HG02884 (cell line): Measurements from ENCODE around the gene COPS7A.

Source experiments
- ATAC-seq: cut with Tn5 transposase; IDR thresholded peaks from one replicate; pipeline ENCODE4 v1.9.1; 2021; ENCODE audit warnings: mild to moderate bottlenecking, moderate library complexity; ENCODE audit not compliant: unreplicated experiment

The COPS7A gene

DNA sequence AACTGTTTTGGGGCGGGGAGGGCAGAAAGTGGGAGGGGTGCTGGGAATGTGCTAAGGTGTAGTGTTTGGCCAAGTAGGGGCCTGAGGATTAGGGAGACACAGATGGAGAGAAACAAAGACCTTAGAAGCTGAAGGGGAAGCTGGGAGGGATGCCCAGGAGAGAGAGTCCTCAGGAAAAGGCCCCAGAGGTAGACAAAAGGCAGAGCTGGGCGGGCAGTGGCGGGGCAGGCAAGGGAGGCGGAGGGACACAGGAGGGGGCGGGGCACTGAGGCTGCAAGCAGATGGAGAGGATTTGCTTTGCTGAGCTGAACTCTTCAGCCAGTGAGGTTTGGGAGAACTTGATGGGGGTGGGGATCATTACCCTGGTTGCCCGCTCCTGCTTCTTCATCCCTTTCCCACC lies 45.1 kb downstream of the COPS7A start:
- no peak for ATAC-seq

DNA sequence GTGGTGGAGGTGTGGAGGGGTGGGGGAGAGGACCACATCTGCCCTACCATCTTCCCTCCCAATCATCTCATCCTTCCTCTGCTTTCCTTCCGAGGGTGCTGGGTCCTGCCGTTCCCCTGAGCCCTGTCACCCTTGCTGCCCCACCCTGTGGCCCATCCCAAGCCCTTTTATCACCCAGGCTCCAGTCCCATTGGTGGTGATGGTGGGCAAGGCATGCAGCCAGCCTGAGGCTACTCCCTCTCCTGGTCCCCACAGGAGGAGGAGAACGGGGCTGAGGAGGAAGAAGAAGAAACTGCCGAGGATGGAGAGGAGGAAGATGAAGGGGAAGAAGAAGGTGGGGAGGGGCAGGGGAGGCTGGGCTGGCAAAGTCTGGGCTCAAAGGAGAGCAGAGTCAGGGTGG lies 45.8 kb downstream of the COPS7A start:
- no peak for ATAC-seq

- no peak for ATAC-seq
Observed at GRCh38 chr12:6770094-6770493, 46.2 kb downstream of the COPS7A start.

DNA sequence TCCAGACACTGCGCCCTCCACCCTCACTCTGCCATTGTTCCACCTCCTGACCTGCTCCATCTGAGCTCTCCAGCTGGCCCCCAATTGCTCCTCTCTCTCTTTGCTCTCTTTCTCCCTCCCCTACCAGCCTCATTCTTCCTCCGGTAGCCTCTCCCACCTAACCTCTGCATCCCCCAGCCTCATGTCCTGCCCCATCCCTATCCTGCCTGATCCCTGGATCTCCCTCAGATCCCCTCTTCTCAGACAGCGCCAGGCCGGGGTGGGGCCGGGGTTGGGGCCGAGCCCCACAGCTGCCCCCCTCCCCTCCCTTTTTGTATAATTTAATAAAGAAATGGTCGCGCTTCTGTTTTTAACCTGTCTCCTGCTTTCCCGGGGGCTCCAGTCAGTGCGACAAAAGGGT lies 46.8 kb downstream of the COPS7A start:
- no peak for ATAC-seq

GRCh38 chr12:6771091-6771495 lies 47.2 kb downstream of the COPS7A start:
- no peak for ATAC-seq

DNA sequence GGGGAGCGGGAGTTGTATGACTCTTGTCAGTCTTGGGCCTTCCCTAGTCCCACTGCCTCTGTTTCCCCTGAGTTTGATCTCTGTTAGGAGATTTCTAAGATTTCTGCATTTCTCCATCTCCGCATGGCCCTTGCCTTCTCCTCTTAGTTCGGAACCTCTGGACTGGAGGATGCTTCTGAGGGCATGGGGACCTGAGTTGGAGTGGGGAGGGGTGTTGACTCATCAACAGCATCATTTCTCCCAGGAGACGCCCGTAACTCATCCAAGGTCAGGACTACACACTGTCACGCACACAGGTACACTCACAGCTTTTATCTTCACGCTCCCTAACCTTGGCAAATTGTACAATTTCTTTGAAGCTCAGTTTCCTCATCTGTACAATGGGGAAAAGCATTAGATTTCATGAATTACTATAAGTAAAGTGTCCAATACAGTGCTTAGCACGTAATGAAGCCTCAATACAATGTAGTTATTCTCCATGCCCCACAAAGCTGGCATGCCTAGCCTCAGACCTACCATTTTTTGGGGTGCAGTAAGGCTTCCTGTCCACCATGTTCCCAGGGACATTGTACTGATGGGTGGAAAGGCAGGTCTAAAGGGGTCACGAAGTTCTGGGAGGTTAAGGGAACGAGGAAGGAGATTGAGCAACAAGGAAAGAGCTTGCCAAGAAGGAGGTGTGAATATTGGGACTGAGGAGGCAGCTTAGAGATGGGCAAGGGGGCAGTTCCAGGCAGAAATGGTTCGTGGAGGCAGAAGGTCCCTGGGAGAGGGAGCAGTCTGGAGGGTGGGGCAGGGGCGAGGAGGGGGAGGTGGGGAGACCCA lies 47.9 kb downstream of the COPS7A start:
- ATAC-seq: no peak

DNA sequence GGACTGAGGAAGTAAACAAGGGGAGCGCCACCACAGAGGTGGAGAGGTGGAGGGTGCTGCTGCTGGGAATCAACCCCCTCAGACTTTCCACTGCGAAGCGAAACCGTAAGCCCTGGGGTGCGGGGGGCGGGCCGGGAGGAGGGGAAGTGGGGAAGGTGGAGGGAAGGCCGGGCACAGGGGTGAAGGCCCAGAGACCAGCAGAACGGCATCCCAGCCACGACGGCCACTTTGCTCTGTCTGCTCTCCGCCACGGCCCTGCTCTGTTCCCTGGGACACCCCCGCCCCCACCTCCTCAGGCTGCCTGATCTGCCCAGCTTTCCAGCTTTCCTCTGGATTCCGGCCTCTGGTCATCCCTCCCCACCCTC lies 48.5 kb downstream of the COPS7A start, which contains the start of gene LAG3:
Gene LAG3, plus strand, starts transcription at position 190 of the 365 bp plus-strand sequence. CDS start 333 bp downstream, outside the sequence.
- no peak for ATAC-seq

GRCh38 chr12:6772726-6773589 lies 49.1 kb downstream of the COPS7A start:
- ATAC-seq: no peak

DNA sequence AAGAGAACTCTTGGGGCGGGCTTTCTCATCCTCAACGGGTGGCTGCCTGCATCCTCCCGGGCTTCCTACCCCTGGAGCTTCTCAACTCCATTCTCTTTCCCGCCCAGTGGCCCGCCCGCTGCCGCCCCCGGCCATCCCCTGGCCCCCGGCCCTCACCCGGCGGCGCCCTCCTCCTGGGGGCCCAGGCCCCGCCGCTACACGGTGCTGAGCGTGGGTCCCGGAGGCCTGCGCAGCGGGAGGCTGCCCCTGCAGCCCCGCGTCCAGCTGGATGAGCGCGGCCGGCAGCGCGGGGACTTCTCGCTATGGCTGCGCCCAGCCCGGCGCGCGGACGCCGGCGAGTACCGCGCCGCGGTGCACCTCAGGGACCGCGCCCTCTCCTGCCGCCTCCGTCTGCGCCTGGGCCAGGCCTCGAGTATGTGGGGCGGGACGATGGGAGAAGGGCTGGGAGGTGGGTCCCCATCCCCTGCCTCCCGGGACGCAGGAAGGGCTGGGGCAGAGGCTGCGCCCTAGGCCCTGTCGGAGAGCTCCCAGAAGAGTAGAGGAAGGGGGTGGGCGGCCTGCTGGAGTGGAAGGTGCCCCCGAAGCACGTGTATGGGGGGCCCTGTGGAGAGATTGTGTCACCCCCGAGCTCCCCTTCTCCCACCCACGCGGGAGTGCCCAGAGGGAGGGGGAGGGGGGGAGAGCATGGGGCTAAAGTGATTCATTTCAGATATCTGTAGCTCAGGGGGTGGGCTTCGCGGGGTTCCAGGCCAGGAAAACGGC lies 49.9 kb downstream of the COPS7A start:
- ATAC-seq: no peak

DNA sequence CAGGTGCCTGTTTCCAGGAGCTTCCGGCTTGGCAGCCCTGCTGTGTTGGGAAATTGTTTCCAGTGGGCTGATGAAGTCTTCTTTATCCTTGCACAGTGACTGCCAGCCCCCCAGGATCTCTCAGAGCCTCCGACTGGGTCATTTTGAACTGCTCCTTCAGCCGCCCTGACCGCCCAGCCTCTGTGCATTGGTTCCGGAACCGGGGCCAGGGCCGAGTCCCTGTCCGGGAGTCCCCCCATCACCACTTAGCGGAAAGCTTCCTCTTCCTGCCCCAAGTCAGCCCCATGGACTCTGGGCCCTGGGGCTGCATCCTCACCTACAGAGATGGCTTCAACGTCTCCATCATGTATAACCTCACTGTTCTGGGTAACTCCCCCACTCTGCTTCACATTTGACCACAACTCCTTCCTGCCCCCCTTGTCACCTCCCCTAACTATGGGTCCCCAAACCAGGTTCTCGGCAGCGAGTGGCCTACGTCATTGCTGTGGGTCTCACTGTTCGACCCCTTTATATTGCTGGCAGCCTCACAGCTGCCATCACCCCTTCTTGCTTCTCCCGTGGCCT lies 50.7 kb downstream of the COPS7A start:
- ATAC-seq: no peak

- no peak for ATAC-seq
Observed at GRCh38 chr12:6775185-6776174, 51.6 kb downstream of the COPS7A start.

DNA sequence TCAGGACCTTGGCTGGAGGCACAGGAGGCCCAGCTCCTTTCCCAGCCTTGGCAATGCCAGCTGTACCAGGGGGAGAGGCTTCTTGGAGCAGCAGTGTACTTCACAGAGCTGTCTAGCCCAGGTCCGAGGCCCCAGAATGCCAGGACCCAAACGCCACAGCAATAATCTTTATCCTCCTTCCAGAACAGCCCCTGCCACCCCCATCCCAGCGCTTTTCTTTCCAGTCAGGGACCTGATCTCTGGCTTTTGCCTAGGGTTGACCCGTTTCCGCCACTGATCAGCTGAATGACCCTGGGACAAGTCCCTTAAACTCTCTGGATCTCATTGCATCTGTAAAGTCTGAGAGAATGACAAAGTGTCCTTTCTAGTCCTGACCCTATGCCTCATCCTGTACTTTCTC lies 53.5 kb downstream of the COPS7A start:
- ATAC-seq: no peak

DNA sequence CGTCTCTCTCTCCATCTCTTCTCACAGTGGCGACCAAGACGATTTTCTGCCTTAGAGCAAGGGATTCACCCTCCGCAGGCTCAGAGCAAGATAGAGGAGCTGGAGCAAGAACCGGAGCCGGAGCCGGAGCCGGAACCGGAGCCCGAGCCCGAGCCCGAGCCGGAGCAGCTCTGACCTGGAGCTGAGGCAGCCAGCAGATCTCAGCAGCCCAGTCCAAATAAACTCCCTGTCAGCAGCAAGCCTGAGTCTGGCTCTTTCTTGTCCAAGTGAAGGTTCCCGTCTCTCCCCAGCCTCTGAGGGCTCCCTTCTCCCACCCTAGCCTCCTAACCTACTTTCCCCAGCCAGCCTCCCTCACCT lies 54.3 kb downstream of the COPS7A start:
- ATAC-seq: no peak

- peak; percentile 85 for ATAC-seq
Observed at GRCh38 chr12:6778574-6779550, 55.0 kb downstream of the COPS7A start.

DNA sequence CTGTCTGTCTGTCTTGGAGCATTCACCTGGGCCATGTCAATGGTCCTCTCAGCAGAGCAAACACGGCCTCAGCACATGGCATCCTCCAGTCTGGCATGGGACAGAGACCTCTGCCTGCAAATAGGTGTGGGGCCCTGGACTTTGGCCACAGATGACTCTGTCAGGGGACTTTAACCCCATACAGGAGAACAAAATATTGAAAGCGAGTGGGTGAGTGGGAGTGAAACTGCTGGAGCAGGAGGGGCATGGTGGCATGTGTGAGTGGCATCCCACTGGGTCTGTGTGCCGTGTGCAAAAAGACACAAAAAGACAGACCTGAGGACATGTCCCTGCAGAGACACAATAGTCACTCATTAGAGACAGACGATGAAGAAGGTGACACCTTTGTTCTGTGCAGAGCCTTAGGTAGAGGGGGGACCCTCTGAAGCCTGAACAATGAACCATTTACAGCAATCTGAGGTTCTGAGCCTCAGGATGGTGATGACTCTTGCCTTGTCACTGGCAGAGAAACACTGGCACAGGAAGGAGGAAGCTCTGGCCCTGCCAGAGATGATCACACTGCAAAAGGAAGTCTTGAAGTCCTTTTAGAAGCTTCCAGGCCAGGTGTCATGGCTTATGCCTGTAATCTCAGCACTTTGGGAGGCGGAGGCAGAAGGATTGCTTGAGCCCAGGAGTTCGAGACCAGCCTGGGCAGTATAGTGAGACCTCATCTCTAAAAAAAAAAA lies 56.0 kb downstream of the COPS7A start:
- ATAC-seq: no peak

DNA sequence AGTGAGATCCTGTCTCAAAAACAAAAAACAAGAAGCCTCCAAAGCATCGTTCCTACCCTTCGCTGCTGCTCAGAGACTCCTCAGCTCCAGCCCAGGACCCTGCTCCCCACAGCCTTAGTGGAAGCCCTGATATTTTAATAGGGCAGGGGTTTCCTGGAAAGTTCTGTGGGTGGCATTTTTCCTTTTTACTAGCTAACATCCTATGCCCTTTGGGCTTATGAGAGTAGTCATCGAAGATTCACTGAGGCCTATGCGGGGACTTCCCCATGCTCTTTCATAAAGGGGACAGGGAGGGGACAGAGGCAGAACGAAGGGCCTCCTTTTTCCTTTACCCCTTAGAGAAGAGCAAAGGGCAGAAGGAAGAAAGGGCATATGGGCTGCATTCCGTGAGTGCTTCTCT lies 56.7 kb downstream of the COPS7A start:
- no peak for ATAC-seq
